Panc1 (cell line): ENCODE data around the gene ZNF322.

Experiments
- POLR2AphosphoS5 ChIP-seq: IDR thresholded peaks from 2 replicates; pipeline ENCODE4 v1.6.1; 2012; ENCODE audit warnings: mild to moderate bottlenecking, low read depth, low read length, moderate library complexity
- SIN3A ChIP-seq: IDR thresholded peaks from 2 replicates; pipeline ENCODE4 v1.6.1; 2012; ENCODE audit warnings: low read depth, mild to moderate bottlenecking, low read length, moderate library complexity, borderline replicate concordance; ENCODE audit not compliant: insufficient read depth
- TCF7L2 ChIP-seq: IDR thresholded peaks from 2 replicates; pipeline ENCODE4 v1.6.1; 2011; ENCODE audit warnings: mild to moderate bottlenecking, low read depth, low read length, inconsistent platforms
- TF ChIP-seq, protein P1 (sequence below): fragments of 450-650 bp; IDR thresholded peaks from 2 replicates; pipeline ENCODE4 v1.5.1; 2017; ENCODE audit warnings: mild to moderate bottlenecking

DNA sequence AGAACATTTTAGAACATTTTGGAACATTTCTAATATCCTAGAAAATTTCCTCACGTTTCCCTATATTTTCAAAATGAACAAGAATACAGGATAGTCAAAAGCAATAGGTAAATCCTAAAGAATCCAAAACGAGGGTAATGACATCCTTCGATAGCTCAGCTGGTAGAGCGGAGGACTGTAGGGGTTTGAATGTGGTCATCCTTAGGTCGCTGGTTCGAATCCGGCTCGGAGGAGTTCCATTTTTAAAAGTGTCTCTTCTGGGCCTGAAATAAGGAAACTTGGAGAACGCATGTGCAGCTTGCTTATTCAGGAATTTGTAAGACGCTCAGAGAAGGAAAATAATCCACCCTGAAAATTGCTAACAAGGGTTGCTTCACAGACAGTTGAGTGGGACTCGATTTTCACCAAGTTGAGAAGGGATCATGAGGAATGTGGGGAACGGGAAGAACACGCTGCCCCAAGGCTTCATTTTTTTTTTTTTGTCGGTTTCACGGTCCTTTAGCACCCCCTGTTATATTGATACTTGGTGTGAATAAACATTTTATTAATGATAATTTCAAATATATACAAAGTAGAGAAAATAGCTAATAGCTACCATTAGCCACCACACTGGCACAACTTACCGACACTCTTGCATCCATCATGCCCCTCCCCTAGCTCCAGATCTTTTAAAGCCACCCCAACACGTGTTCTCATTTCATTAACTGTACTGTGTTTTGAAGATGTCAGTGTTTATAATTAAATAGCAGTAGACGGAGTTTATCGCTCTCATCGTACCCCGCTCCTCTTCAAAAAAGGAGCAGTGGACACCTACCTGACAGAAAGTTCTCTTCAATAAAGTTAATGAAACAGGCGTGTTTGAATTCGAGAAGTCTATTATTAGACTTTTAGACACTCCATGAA is 64.6 kb downstream of the ZNF322 start:
- TF ChIP-seq POLR2AphosphoS5, result no peak; the same call in 1 of the 2 replicates
- TF ChIP-seq, protein P1, sequence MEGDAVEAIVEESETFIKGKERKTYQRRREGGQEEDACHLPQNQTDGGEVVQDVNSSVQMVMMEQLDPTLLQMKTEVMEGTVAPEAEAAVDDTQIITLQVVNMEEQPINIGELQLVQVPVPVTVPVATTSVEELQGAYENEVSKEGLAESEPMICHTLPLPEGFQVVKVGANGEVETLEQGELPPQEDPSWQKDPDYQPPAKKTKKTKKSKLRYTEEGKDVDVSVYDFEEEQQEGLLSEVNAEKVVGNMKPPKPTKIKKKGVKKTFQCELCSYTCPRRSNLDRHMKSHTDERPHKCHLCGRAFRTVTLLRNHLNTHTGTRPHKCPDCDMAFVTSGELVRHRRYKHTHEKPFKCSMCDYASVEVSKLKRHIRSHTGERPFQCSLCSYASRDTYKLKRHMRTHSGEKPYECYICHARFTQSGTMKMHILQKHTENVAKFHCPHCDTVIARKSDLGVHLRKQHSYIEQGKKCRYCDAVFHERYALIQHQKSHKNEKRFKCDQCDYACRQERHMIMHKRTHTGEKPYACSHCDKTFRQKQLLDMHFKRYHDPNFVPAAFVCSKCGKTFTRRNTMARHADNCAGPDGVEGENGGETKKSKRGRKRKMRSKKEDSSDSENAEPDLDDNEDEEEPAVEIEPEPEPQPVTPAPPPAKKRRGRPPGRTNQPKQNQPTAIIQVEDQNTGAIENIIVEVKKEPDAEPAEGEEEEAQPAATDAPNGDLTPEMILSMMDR, result no peak
- no peak for TF ChIP-seq TCF7L2
- TF ChIP-seq SIN3A, result no peak
